ENCODE measurements around the gene ASMTL. TPM values are rescaled to one million over a fixed set of nuclear protein-coding genes. Genes with fewer than 3 reads are reported as not detected.
"Not testable (repeated sequence)": the region's sequence is repeated elsewhere in the genome, so short reads cannot be mapped to it uniquely, and the experiment has no call there.

The ASMTL gene
- total RNA-seq, 2 experiments from 2014 or later, result 29.4 to 30.5 TPM

DNA sequence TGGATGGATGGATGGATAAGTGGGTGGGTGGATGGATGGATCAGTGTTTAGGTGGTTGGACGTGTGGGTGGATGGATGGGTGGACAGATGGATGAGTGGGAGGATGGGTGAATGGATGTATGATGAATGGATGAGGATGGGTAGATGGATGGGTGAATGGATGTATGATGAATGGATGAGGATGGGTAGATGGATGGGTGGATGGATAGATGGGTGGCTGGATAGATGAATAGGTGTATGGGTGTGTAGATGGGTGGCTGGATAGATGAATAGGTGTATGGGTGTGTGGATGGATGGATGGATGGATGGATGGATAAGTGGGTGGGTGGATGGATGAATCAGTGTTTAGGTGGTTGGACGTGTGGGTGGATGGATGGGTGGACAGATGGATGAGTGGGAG is 21.9 kb upstream of the ASMTL start:
- H3K27ac Mint-ChIP-seq, DNase-seq, H3K4me3 Mint-ChIP-seq, H3K27me3 Mint-ChIP-seq: not testable (repeated sequence)
- peaks cover 51% of the 10 kb centered on the region for H3K36me3 Mint-ChIP-seq
- H3K4me1 Mint-ChIP-seq, result peaks cover 50% of the 10 kb centered on the region
- peaks cover 35% of the 10 kb centered on the region for H3K9me3 Mint-ChIP-seq

DNA sequence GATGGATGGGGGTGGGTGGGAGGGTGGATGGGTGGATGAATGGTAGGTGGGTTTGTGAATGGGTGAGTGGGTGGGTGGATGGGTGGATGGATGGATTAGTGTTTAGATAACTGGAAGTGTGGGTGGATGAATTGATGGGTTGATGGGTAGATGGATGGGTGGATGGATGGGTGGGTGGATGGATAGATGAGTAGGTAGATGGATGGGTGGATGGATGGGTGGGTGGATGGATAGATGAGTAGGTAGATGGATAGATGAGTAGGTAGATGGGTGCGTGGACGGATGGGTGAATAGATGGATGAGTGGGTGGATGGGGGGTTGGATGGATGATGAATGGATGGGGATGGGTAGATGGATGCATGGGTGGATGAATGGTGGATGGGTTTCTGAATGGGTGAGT is 20.3 kb upstream of the ASMTL start:
- Mint-ChIP-seq H3K27me3 (no peaks in the 10 kb centered on the region), H3K4me1 (peaks cover 54% of the 10 kb centered on the region), H3K36me3 (peaks cover 41% of the 10 kb centered on the region), H3K27ac (peak overlapping the region; percentile 53), H3K9me3 (peaks cover 25% of the 10 kb centered on the region), H3K4me3 (no peak overlapping the region)
- no peak for DNase-seq

DNA sequence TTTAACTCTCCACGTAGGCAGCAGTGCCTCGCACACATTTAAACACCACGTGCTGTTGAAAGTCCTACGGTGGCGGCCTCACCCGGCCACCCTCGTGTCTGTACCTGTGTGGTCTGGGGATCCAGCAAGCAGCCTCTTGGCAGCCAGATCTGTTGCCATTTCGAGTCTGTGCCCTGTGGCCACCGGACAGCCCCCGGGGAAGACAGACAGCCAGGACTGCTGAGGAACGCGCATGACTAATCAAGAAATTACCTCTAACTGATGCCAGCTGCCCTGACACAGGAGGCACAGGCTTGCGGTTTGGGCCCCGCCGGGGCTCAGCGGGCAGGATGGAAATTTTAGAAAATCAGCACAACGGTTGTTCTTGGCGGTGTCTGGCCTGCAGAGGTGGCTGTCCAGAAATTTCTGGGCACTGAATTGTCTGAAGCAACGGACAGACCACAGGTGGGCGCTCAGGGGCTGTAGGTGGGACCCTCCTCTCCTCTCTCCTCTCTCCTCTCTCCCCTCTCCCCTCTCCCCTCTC is 15.6 kb upstream of the ASMTL start:
- peaks cover 32% of the 10 kb centered on the region for H3K36me3 Mint-ChIP-seq
- peaks cover 10% of the 10 kb centered on the region for H3K9me3 Mint-ChIP-seq
- H3K4me1 Mint-ChIP-seq, result peaks cover 74% of the 10 kb centered on the region
- H3K27ac Mint-ChIP-seq, result peak overlapping the region; percentile 82
- H3K27me3 Mint-ChIP-seq, result no peaks in the 10 kb centered on the region
- peak; percentile 81 for DNase-seq
- H3K4me3 Mint-ChIP-seq, result peak overlapping the region; percentile 29

DNA sequence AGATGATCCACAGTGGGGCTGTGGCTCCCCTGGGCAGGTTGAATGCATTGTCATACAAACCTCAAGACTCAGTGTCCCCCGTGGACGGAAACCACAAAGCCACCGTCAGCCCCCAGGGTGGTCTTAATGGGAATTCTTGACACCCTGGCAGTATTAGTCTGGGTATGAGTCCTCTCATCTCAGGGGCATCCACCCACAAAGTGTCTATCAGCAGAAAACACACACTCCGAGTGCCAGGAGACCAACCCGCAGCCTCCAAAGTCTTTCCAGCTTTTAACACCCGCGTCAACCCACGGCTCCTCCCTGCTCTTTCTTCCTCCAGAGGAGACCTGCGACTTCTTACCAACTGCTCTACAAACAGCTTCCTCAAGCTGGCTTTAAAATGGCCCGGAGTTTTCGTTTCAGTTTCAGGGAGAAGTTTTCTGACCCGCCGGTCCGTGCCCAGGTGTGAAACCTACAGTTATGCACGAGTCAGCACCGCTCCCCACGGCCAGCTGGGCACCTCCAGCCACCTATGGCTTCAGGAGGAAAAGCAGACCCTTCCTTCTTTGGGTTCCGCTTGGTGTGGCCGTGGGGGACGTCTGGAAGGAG is 14.4 kb upstream of the ASMTL start:
- Mint-ChIP-seq H3K9me3 (peaks cover 1% of the 10 kb centered on the region), H3K27me3 (no peaks in the 10 kb centered on the region), H3K4me1 (peaks cover 79% of the 10 kb centered on the region), H3K4me3 (peak overlapping the region; percentile 54), H3K27ac (peak overlapping the region; percentile 82), H3K36me3 (peaks cover 24% of the 10 kb centered on the region)
- DNase-seq, result peak; percentile 49

- Mint-ChIP-seq H3K9me3 (no peaks in the 10 kb centered on the region), H3K27me3 (no peaks in the 10 kb centered on the region), H3K27ac (no peak overlapping the region), H3K4me1 (peaks cover 72% of the 10 kb centered on the region), H3K36me3 (peaks cover 18% of the 10 kb centered on the region), H3K4me3 (no peak overlapping the region)
- DNase-seq, result no peak
Observed at GRCh38 chrX:1466232-1466661, 13.5 kb upstream of the ASMTL start.

GRCh38 chrX:1465286-1466231 is 12.8 kb upstream of the ASMTL start:
- Mint-ChIP-seq H3K4me3 (no peak overlapping the region), H3K27ac (no peak overlapping the region), H3K9me3 (no peaks in the 10 kb centered on the region), H3K27me3 (no peaks in the 10 kb centered on the region), H3K36me3 (peaks cover 18% of the 10 kb centered on the region), H3K4me1 (peaks cover 67% of the 10 kb centered on the region)
- DNase-seq, result no peak

DNA sequence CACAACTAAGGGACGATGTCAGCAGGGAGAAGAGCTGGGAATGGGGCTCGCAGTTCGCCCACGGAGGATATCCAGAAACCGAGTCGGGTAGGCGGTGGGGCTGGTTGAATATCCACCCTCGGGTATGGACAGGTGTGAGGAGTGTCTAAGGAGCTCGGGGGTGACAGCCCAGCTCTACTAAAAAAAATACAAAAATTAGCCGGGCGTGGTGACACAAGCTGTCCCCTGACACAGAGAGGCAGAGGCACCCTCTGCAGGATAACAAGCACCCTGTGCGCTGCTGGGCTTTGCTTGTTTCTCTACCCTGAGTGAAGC is 12.2 kb upstream of the ASMTL start:
- peak overlapping the region; percentile 1 for H3K27ac Mint-ChIP-seq
- peaks cover 63% of the 10 kb centered on the region for H3K4me1 Mint-ChIP-seq
- DNase-seq, result no peak
- peaks cover 18% of the 10 kb centered on the region for H3K36me3 Mint-ChIP-seq
- H3K4me3 Mint-ChIP-seq, result peak overlapping the region; percentile 36
- no peaks in the 10 kb centered on the region for H3K9me3 Mint-ChIP-seq
- no peaks in the 10 kb centered on the region for H3K27me3 Mint-ChIP-seq

- peaks cover 16% of the 10 kb centered on the region for H3K36me3 Mint-ChIP-seq
- H3K4me1 Mint-ChIP-seq, result peaks cover 57% of the 10 kb centered on the region
- no peaks in the 10 kb centered on the region for H3K27me3 Mint-ChIP-seq
- no peaks in the 10 kb centered on the region for H3K9me3 Mint-ChIP-seq
- peak overlapping the region; percentile 89 for H3K27ac Mint-ChIP-seq
- DNase-seq, result peak; percentile 34
- peak overlapping the region; percentile 36 for H3K4me3 Mint-ChIP-seq
Observed at GRCh38 chrX:1464041-1464970, 11.6 kb upstream of the ASMTL start.

GRCh38 chrX:1463581-1463980 is 10.9 kb upstream of the ASMTL start:
- DNase-seq, result no peak
- Mint-ChIP-seq H3K4me3 (peak overlapping the region; percentile 33), H3K27me3 (no peaks in the 10 kb centered on the region), H3K4me1 (peaks cover 53% of the 10 kb centered on the region), H3K9me3 (no peaks in the 10 kb centered on the region), H3K36me3 (peaks cover 16% of the 10 kb centered on the region), H3K27ac (peak overlapping the region; percentile 89)

DNA sequence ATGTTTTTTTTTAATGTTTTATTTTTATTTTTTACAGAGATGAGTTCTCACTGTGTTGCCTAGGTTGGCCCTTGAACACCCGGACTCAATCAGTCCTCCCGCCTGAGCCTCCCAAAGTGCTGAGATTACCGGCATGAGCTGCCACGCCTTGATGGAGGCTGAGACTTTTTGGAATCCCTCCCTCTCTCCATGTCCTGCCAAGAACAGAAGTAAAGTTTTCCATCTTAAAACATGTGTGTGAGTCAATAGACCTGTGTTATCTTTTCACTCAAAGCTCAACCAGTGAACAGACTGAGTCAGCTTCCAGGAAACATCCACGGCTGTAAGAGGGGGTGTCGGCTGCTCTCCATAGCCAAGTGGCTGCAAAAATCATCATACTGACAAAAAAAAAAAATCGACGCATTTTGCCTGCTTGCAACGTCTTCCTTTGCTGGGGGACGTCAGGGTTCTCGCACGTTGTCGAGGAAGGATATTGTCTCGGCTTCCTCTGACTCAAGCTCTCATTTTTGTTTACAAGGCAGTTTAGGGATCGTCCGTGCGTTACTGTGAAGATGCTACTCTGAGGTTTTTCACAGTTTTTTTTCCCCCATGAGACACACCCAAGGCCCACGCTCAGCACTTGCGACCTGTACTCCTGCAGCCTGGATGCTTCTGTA is 10.0 kb upstream of the ASMTL start:
- peaks cover 16% of the 10 kb centered on the region for H3K36me3 Mint-ChIP-seq
- peaks cover 48% of the 10 kb centered on the region for H3K4me1 Mint-ChIP-seq
- no peaks in the 10 kb centered on the region for H3K9me3 Mint-ChIP-seq
- no peaks in the 10 kb centered on the region for H3K27me3 Mint-ChIP-seq
- peak; percentile 72 for DNase-seq
- peak overlapping the region; percentile 33 for H3K4me3 Mint-ChIP-seq
- peak overlapping the region; percentile 89 for H3K27ac Mint-ChIP-seq

- Mint-ChIP-seq H3K27me3 (no peaks in the 10 kb centered on the region), H3K4me1 (peaks cover 43% of the 10 kb centered on the region), H3K9me3 (no peaks in the 10 kb centered on the region), H3K36me3 (peaks cover 13% of the 10 kb centered on the region), H3K4me3 (no peak overlapping the region), H3K27ac (peak overlapping the region; percentile 89)
- no peak for DNase-seq
Observed at GRCh38 chrX:1462110-1462509, 9.4 kb upstream of the ASMTL start.

DNA sequence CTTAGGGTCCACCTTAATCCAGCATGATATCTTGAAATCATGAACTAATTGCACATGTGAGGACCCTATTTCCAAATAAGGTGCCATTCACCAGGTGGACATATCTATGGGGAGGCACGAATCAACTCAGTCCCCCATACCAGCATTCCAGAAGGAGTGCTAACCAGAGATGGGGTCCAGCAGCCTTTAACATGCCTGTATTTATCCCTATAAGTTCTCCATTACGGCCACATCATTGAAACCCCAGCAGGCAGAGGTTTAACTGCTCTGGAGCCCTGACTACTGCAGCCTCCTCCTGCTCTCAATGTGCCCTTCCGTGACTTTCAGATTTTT is 3.2 kb upstream of the ASMTL start:
- DNase-seq, result no peak
- H3K27ac Mint-ChIP-seq, result no peak overlapping the region
- no peaks in the 10 kb centered on the region for H3K27me3 Mint-ChIP-seq
- no peak overlapping the region for H3K4me3 Mint-ChIP-seq
- H3K9me3 Mint-ChIP-seq, result no peaks in the 10 kb centered on the region
- no peaks in the 10 kb centered on the region for H3K36me3 Mint-ChIP-seq
- H3K4me1 Mint-ChIP-seq, result peaks cover 5% of the 10 kb centered on the region

- peaks cover 10% of the 10 kb centered on the region for H3K9me3 Mint-ChIP-seq
- peaks cover 11% of the 10 kb centered on the region for H3K4me1 Mint-ChIP-seq
- H3K4me3 Mint-ChIP-seq, result peak overlapping the region; percentile 46
- H3K27ac Mint-ChIP-seq, result peak overlapping the region; percentile 30
- H3K27me3 Mint-ChIP-seq, result no peaks in the 10 kb centered on the region
- H3K36me3 Mint-ChIP-seq, result peaks cover 10% of the 10 kb centered on the region
- DNase-seq, result peak; percentile 90
Observed at GRCh38 chrX:1453951-1454785, 1.5 kb upstream of the ASMTL start.

- Mint-ChIP-seq H3K9me3 (peaks cover 18% of the 10 kb centered on the region), H3K4me1 (peaks cover 11% of the 10 kb centered on the region), H3K36me3 (peaks cover 18% of the 10 kb centered on the region), H3K27me3 (no peaks in the 10 kb centered on the region), H3K27ac (peak overlapping the region; percentile 92), H3K4me3 (peak overlapping the region; percentile 81)
- DNase-seq, result no peak
Observed at GRCh38 chrX:1453395-1453783, 680 bp upstream of the ASMTL start.

All from activated naive CD8-positive, alpha-beta T cell treated with anti-CD3 and anti-CD28 coated beads for 36 hours (primary cell).